Ishikawa (cell line): ENCODE data around the gene ANKMY2.

Source experiments
- CEBPB ChIP-seq: IDR thresholded peaks from 2 replicates; pipeline ENCODE4 v1.6.1; 2012
- CREB1 ChIP-seq: IDR thresholded peaks from 2 replicates; pipeline ENCODE4 v1.6.1; 2012; ENCODE audit warnings: low read depth
- EGR1 ChIP-seq: IDR thresholded peaks from 2 replicates; pipeline ENCODE4 v1.6.1; 2012
- EP300 ChIP-seq: IDR thresholded peaks from 2 replicates; pipeline ENCODE4 v1.6.1; 2012; ENCODE audit warnings: borderline replicate concordance
- FOXM1 ChIP-seq: IDR thresholded peaks from 2 replicates; pipeline ENCODE4 v1.6.1; 2012; ENCODE audit warnings: low read depth, borderline replicate concordance
- NFIC ChIP-seq: IDR thresholded peaks from 2 replicates; pipeline ENCODE4 v1.6.1; 2012
- RAD21 ChIP-seq: IDR thresholded peaks from 2 replicates; pipeline ENCODE4 v1.6.1; 2012; ENCODE audit warnings: low read depth
- TAF1 ChIP-seq: IDR thresholded peaks from 2 replicates; pipeline ENCODE4 v1.6.1; 2012; ENCODE audit warnings: low read depth, mild to moderate bottlenecking
- TCF12 ChIP-seq: IDR thresholded peaks from 2 replicates; pipeline ENCODE4 v1.6.1; 2012; ENCODE audit warnings: low read depth
- TEAD4 ChIP-seq: IDR thresholded peaks from 2 replicates; pipeline ENCODE4 v1.6.1; 2012
- YY1 ChIP-seq: IDR thresholded peaks from 2 replicates; pipeline ENCODE4 v1.6.1; 2012; ENCODE audit warnings: low read depth
- ZBTB7A ChIP-seq: IDR thresholded peaks from 2 replicates; pipeline ENCODE4 v1.6.1; 2012; ENCODE audit warnings: low read depth
- TF ChIP-seq, protein P1 (sequence below): IDR thresholded peaks from 2 replicates; pipeline ENCODE4 v1.6.1; 2012
- TF ChIP-seq, protein P2 (sequence below): IDR thresholded peaks from 2 replicates; pipeline ENCODE4 v1.6.1; 2012; ENCODE audit warnings: low read depth, mild to moderate bottlenecking
- TF ChIP-seq, protein P3 (sequence below): IDR thresholded peaks from 2 replicates; pipeline ENCODE4 v1.6.1; 2012

The ANKMY2 gene

DNA sequence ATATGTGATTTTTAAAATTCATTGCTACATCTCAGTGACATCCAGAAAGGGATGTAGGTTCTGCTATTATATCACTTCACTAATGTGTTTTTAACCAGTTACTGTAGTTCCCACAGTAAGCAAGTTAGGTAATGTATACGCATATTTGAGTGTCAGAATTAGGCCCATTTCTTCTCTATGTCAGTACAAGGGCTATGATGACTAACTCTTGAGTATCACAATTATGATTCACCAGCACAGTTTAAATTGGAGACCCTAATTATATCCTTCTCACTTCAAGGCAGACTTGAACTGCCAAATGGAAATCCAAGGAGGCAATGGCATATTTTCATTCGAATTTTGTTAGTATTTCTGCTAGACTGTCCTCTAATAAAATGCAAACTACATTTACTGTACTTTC lies 24.0 kb upstream of the ANKMY2 start:
- TF ChIP-seq, protein P1, sequence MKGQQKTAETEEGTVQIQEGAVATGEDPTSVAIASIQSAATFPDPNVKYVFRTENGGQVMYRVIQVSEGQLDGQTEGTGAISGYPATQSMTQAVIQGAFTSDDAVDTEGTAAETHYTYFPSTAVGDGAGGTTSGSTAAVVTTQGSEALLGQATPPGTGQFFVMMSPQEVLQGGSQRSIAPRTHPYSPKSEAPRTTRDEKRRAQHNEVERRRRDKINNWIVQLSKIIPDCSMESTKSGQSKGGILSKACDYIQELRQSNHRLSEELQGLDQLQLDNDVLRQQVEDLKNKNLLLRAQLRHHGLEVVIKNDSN, result no peak
- TF ChIP-seq EP300 (no peak), TCF12 (no peak), TEAD4 (no peak), TAF1 (no peak), CREB1 (no peak), RAD21 (no peak), CEBPB (no peak)
- TF ChIP-seq, protein P2, sequence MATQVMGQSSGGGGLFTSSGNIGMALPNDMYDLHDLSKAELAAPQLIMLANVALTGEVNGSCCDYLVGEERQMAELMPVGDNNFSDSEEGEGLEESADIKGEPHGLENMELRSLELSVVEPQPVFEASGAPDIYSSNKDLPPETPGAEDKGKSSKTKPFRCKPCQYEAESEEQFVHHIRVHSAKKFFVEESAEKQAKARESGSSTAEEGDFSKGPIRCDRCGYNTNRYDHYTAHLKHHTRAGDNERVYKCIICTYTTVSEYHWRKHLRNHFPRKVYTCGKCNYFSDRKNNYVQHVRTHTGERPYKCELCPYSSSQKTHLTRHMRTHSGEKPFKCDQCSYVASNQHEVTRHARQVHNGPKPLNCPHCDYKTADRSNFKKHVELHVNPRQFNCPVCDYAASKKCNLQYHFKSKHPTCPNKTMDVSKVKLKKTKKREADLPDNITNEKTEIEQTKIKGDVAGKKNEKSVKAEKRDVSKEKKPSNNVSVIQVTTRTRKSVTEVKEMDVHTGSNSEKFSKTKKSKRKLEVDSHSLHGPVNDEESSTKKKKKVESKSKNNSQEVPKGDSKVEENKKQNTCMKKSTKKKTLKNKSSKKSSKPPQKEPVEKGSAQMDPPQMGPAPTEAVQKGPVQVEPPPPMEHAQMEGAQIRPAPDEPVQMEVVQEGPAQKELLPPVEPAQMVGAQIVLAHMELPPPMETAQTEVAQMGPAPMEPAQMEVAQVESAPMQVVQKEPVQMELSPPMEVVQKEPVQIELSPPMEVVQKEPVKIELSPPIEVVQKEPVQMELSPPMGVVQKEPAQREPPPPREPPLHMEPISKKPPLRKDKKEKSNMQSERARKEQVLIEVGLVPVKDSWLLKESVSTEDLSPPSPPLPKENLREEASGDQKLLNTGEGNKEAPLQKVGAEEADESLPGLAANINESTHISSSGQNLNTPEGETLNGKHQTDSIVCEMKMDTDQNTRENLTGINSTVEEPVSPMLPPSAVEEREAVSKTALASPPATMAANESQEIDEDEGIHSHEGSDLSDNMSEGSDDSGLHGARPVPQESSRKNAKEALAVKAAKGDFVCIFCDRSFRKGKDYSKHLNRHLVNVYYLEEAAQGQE, result no peak
- TF ChIP-seq, protein P3, sequence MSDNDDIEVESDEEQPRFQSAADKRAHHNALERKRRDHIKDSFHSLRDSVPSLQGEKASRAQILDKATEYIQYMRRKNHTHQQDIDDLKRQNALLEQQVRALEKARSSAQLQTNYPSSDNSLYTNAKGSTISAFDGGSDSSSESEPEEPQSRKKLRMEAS, result no peak

DNA sequence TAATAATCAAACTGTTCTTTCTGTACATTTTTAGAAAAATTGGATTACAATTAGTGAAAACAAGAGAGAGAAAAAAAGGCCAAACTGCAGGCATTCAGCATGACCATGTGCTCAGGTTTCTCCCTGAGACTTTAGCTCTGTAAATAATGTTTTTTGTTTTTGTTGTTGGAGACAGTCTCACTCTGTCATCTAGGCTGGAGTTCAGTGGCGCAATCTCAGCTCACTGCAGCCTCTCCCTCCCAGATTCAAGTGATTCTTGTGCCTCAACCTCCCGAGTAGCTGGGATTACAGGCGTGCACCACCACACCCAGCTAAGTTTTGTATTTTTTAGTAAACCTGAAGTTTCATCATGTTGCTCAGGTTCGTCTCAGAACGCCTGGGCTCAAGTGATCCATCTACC lies 23.4 kb upstream of the ANKMY2 start:
- no peak for TF ChIP-seq FOXM1
- no peak for TF ChIP-seq CEBPB
- TF ChIP-seq RAD21, result no peak
- TF ChIP-seq EP300, result no peak
- TF ChIP-seq NFIC, result no peak
- no peak for TF ChIP-seq TEAD4
- no peak for TF ChIP-seq EGR1
- TF ChIP-seq TCF12, result no peak
- TF ChIP-seq, protein P3, result no peak
- TF ChIP-seq YY1, result no peak

DNA sequence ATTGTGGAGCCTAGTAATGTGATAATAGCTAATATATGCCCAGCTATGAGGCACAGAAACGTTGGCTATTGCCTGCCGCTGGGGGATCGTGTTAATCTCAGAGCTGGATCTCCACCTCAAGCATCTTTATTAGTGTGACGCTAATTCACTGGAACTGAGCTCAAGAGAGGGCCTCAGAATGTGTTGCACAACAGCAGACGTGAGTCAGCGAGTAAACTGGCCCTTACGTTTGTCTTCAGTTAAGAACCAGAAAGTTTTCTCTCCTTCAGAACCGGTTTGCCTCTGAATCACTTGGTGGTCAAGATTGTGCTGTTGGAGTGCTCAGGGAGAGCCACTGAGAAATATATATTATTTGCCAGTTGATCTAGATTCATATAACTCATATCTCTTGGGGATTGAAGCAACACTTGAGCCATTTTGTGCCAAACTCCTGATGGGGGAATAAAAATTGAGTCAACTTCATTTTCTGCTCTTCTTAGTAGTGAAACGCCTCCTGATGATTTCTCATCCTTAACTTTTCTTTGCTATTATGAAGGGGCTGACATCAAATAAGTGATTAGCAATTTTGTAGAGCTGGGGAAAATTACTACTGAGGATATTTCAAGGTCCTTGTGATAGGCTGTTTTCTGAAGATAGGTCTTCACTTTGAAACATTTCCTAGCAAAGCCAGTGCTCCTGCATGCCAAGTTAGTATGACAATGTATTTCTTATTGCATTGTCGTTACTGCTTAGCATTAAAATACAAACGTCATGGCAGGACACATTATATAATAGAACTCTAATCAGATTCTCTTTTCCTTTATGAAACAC lies 22.7 kb upstream of the ANKMY2 start:
- no peak for TF ChIP-seq TAF1
- TF ChIP-seq RAD21, result no peak
- peak; percentile 97 for TF ChIP-seq CEBPB

DNA sequence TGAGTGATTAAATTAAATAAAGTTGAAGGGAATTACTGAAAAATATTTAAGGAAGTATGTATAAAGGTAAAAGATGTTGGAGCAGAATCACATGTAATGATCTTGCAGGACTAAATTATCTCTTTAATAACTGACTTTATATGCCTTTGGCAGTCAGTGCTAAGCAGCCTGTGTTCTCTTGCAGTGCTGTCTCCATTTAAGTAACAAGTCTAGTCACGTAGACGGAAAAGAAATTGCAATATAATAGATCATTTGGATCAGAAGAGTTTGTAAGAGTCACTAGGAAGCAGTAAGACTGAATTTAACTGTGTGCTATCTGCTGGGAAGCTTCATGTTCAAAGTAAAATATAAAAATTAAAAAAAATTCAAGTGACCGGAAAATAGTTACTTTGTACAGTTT lies 21.8 kb upstream of the ANKMY2 start:
- TF ChIP-seq CREB1, result no peak
- TF ChIP-seq ZBTB7A, result no peak
- TF ChIP-seq TAF1, result no peak
- TF ChIP-seq EP300, result no peak
- TF ChIP-seq, protein P3, result no peak
- TF ChIP-seq, protein P2, result no peak
- no peak for TF ChIP-seq TCF12
- TF ChIP-seq, protein P1, result no peak
- no peak for TF ChIP-seq TEAD4
- TF ChIP-seq FOXM1, result no peak
- TF ChIP-seq NFIC, result no peak
- no peak for TF ChIP-seq YY1
- TF ChIP-seq RAD21, result no peak
- no peak for TF ChIP-seq CEBPB
- TF ChIP-seq EGR1, result no peak

DNA sequence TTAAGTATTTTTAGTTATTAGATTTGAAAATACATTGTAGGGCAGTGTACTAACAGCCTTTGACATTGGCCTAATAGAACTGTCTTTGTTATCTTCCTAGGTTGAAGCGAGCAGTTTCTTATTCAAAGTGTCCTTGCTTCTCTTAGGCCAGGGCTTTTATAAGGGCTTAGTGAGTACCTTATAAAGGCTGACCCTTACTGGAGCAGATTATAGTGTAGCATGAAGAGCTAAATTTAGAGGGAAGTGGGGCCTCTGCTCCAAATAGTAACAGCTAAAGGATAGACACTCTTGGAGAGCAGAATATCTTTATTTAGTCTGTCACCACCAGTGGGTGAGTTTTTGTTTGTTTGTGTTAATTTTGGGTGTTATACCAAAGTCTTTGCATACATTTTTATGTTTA lies 16.4 kb upstream of the ANKMY2 start:
- no peak for TF ChIP-seq CREB1
- TF ChIP-seq, protein P1, result no peak
- TF ChIP-seq TEAD4, result no peak
- TF ChIP-seq, protein P2, result no peak
- no peak for TF ChIP-seq RAD21
- no peak for TF ChIP-seq CEBPB
